ENCODE results near the gene CST4.

DNA sequence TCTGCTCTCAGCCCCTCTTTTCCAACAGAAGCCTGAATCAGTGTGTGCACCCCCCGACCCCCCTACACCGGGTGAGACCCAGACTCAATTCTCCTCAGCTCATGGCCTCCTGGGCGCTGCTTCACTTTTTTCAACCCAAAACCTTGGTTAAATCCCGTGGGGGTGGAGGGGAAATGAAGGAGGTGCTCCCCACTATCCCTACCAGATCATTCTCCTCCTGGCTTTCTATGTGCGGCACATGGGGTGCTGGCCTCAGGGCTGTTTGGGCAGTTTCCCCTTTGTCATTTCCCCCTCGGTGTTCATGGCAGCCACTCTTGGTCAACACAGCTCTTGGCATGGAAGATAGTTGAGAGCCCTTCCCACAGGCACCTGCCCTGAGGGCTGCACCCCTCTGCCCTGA lies 4.6 kb downstream of the CST4 start:
- TF ChIP-seq CTCF (IDR thresholded peaks at IDR 0.05; ENCODE audit: borderline replicate concordance, extremely low read depth, low read length, poor library complexity, severe bottlenecking): no peak
- TF ChIP-seq EZH2 (IDR thresholded peaks at IDR 0.05; ENCODE audit: borderline replicate concordance, low read depth, low read length, severe bottlenecking): no peak

Data from DND-41 (cell line).